ENCODE data around the gene EXOSC1. TPM values are rescaled to one million over a fixed set of nuclear protein-coding genes. Genes with fewer than 3 reads are reported as not detected.

EXOSC1 gene
- total and polyA plus RNA-seq, 2 of the 13 experiments (the other 11 are each of a cell fraction or from before 2014, with no cell fraction given): 36.3 to 39.9 TPM

- TF ChIP-seq ZNF318 (CRISPR knock-in tag; IDR thresholded peaks at IDR 0.05): no peak
- peak; percentile 82 for TF ChIP-seq LCORL (IDR thresholded peaks at IDR 0.05)
- TF ChIP-seq LCORL (CRISPR knock-in tag; IDR thresholded peaks at IDR 0.05): peak; percentile 32; the same call in 1 of the 2 replicates
- TF ChIP-seq AHR (CRISPR knock-in tag; IDR thresholded peaks at IDR 0.05): no peak
- TF ChIP-seq SMAD9 (CRISPR knock-in tag; IDR thresholded peaks at IDR 0.05): no peak
- TF ChIP-seq KLF6 (CRISPR knock-in tag; IDR thresholded peaks at IDR 0.05): no peak
- TF ChIP-seq PATZ1 (CRISPR knock-in tag; IDR thresholded peaks at IDR 0.05): peak; percentile 22; the same call in 1 of the 2 replicates
- no peak; the same call in 1 of the 2 replicates for TF ChIP-seq HNF4A (CRISPR knock-in tag; IDR thresholded peaks at IDR 0.05)
- 0 out of 2 replicates have a peak, but pooled peaks have one; percentile 40 for TF ChIP-seq ZNF142 (CRISPR knock-in tag; IDR thresholded peaks at IDR 0.05)
- TF ChIP-seq E2F5 (CRISPR knock-in tag; conservative IDR thresholded peaks at IDR 0.05): no peak; the same call in 1 of the 2 replicates
- TF ChIP-seq KLF16 (CRISPR knock-in tag; IDR thresholded peaks at IDR 0.05): peak in 1 of 2 experiments; percentile 77; a peak in 2 of 4 replicates
Observed at GRCh38 chr10:97445722-97446639, at the start of gene EXOSC1, which contains the start of gene ZDHHC16 (continued).

Measured in HepG2 (cell line).